Measurements from ENCODE around the gene POLD3. TPM values are rescaled to one million over a fixed set of nuclear protein-coding genes. Genes with fewer than 3 reads are reported as not detected.

POLD3 gene
- 11.0 TPM for total RNA-seq

GRCh38 chr11:74592441-74593362, at the start of gene POLD3:
Gene POLD3, plus strand, starts transcription at chr11:74592582. Its CDS starts 77 bp downstream, at chr11:74592659.
- Histone ChIP-seq H3K27ac (ENCODE audit: low read depth, low read length) (peak within 1 kb of the TSS; percentile 79), H3K9ac (ENCODE audit: low read depth in 1 of 3, low read length in 3 of 3) (peak within 1 kb of the TSS; percentile 86 to 91 (median 88)), H3K4me1 (ENCODE audit: control insufficient read depth in 3 of 3, insufficient read depth in 3 of 3, low read length in 3 of 3) (peaks cover 4 to 13% (median 6%) of the 10 kb centered on the region in 3 donors), H3K4me3 (ENCODE audit: low read length in 3 of 3) (peak within 1 kb of the TSS; percentile 68 to 94 (median 92)), H3K9me3 (ENCODE audit: control insufficient read depth in 3 of 3, low read length in 3 of 3) (no peaks in the 10 kb centered on the region), H3K36me3 (ENCODE audit: control insufficient read depth in 3 of 3, insufficient read depth in 3 of 3, low read length in 3 of 3) (peaks cover 3 to 8% (median 5%) of the 10 kb centered on the region in 3 donors), H3K27me3 (ENCODE audit: control insufficient read depth in 3 of 3, insufficient read depth in 3 of 3, low read length in 3 of 3) (no peaks in the 10 kb centered on the region)

DNA sequence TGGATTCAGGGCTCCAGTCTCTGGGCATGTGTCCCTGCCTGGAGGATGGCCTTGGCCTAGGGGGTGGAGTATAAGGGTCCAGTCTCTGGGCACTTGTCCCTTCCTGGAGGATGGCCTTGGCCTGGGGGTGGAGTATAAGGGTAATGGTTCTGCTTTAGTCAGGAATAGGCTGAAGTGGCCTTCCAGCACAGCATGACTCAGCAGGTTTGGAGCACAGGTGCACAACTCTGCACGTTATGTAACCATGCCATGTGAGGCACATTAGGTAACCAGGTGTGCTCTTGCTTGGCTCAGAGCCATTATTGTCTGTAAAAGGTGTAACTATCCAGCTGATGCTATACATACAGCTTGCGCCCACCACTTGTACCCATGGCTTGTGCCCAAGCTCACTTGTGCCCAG, 48.4 kb upstream of the POLD3 start:
- H3K9ac ChIP-seq (ENCODE audit: low read depth in 1 of 3, low read length in 3 of 3): no peak overlapping the region
- no peaks in the 10 kb centered on the region for H3K36me3 ChIP-seq (ENCODE audit: control insufficient read depth in 3 of 3, insufficient read depth in 3 of 3, low read length in 3 of 3)
- no peak overlapping the region for H3K27ac ChIP-seq (ENCODE audit: low read depth, low read length)
- H3K27me3 ChIP-seq (ENCODE audit: control insufficient read depth in 3 of 3, insufficient read depth in 3 of 3, low read length in 3 of 3): no peaks in the 10 kb centered on the region
- H3K4me3 ChIP-seq (ENCODE audit: low read length in 3 of 3): no peak overlapping the region
- H3K4me1 ChIP-seq (ENCODE audit: control insufficient read depth in 3 of 3, insufficient read depth in 3 of 3, low read length in 3 of 3): no peaks in the 10 kb centered on the region
- H3K9me3 ChIP-seq (ENCODE audit: control insufficient read depth in 3 of 3, low read length in 3 of 3): peaks cover 0 to 4% (median 3%) of the 10 kb centered on the region in 3 donors

DNA sequence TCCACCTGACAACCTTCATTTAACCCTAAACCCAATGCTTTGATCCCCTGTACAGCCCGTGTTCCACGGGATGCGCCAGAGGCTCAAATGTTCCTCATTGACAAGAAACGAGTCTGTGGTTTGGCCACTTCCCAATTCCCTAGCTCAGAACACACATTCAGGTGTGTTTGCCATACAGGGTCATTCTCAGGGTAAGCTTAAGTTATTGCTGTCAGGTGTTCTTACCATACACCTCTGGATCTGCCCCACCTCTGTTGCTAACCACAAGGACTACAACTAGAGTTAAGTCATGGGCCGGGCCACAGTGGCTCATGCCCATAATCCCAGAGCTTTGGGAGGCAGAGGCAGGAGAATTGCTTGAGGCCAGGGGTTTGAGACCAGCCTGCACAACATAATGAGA, 45.6 kb upstream of the POLD3 start:
- Histone ChIP-seq H3K9ac (ENCODE audit: low read depth in 1 of 3, low read length in 3 of 3) (no peak overlapping the region), H3K27me3 (ENCODE audit: control insufficient read depth in 3 of 3, insufficient read depth in 3 of 3, low read length in 3 of 3) (no peaks in the 10 kb centered on the region), H3K9me3 (ENCODE audit: control insufficient read depth in 3 of 3, low read length in 3 of 3) (peaks cover 0 to 4% (median 3%) of the 10 kb centered on the region in 3 donors), H3K27ac (ENCODE audit: low read depth, low read length) (no peak overlapping the region), H3K4me1 (ENCODE audit: control insufficient read depth in 3 of 3, insufficient read depth in 3 of 3, low read length in 3 of 3) (peaks cover 0 to 7% (median 2%) of the 10 kb centered on the region in 3 donors), H3K4me3 (ENCODE audit: low read length in 3 of 3) (no peak overlapping the region), H3K36me3 (ENCODE audit: control insufficient read depth in 3 of 3, insufficient read depth in 3 of 3, low read length in 3 of 3) (no peaks in the 10 kb centered on the region)

GRCh38 chr11:74550991-74551753, 41.2 kb upstream of the POLD3 start:
- peak overlapping the region in 2 of 3 donors; percentile 55 to 70 for H3K9ac ChIP-seq (ENCODE audit: low read depth in 1 of 3, low read length in 3 of 3)
- no peaks in the 10 kb centered on the region for H3K27me3 ChIP-seq (ENCODE audit: control insufficient read depth in 3 of 3, insufficient read depth in 3 of 3, low read length in 3 of 3)
- H3K27ac ChIP-seq (ENCODE audit: low read depth, low read length): no peak overlapping the region
- no peak overlapping the region for H3K4me3 ChIP-seq (ENCODE audit: low read length in 3 of 3)
- peaks cover 0 to 7% (median 2%) of the 10 kb centered on the region in 3 donors for H3K4me1 ChIP-seq (ENCODE audit: control insufficient read depth in 3 of 3, insufficient read depth in 3 of 3, low read length in 3 of 3)
- no peaks in the 10 kb centered on the region for H3K36me3 ChIP-seq (ENCODE audit: control insufficient read depth in 3 of 3, insufficient read depth in 3 of 3, low read length in 3 of 3)
- H3K9me3 ChIP-seq (ENCODE audit: control insufficient read depth in 3 of 3, low read length in 3 of 3): no peaks in the 10 kb centered on the region

- H3K9ac ChIP-seq (ENCODE audit: low read depth in 1 of 3, low read length in 3 of 3): no peak overlapping the region
- peaks cover 0 to 2% (median 0%) of the 10 kb centered on the region in 3 donors for H3K27me3 ChIP-seq (ENCODE audit: control insufficient read depth in 3 of 3, insufficient read depth in 3 of 3, low read length in 3 of 3)
- H3K9me3 ChIP-seq (ENCODE audit: control insufficient read depth in 3 of 3, low read length in 3 of 3): no peaks in the 10 kb centered on the region
- H3K4me3 ChIP-seq (ENCODE audit: low read length in 3 of 3): no peak overlapping the region
- H3K4me1 ChIP-seq (ENCODE audit: control insufficient read depth in 3 of 3, insufficient read depth in 3 of 3, low read length in 3 of 3): peaks cover 0 to 7% (median 2%) of the 10 kb centered on the region in 3 donors
- no peak overlapping the region for H3K27ac ChIP-seq (ENCODE audit: low read depth, low read length)
- no peaks in the 10 kb centered on the region for H3K36me3 ChIP-seq (ENCODE audit: control insufficient read depth in 3 of 3, insufficient read depth in 3 of 3, low read length in 3 of 3)
Observed at GRCh38 chr11:74551754-74552145, 40.6 kb upstream of the POLD3 start.

DNA sequence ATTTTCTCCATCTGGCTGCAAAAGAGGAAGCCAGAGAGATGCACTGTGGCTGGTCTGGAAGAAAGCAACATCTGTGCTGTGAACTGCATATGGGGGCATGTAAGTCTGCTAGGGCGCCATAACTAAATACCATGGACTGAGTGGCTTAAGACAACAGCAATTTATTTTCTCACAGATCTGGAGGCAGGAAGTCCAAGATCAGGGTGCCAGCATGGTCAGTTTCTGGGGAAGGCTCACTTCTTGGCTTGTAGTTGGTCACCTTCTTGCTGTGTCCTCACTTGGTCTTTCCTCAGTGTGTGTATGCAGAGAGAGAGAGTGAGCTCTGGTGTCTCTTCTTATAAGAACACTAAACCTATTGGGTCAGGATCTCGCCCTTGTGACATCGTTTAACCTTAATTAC, 34.9 kb upstream of the POLD3 start:
- Histone ChIP-seq H3K4me1 (ENCODE audit: control insufficient read depth in 3 of 3, insufficient read depth in 3 of 3, low read length in 3 of 3) (no peaks in the 10 kb centered on the region), H3K4me3 (ENCODE audit: low read length in 3 of 3) (no peak overlapping the region), H3K27ac (ENCODE audit: low read depth, low read length) (no peak overlapping the region)

DNA sequence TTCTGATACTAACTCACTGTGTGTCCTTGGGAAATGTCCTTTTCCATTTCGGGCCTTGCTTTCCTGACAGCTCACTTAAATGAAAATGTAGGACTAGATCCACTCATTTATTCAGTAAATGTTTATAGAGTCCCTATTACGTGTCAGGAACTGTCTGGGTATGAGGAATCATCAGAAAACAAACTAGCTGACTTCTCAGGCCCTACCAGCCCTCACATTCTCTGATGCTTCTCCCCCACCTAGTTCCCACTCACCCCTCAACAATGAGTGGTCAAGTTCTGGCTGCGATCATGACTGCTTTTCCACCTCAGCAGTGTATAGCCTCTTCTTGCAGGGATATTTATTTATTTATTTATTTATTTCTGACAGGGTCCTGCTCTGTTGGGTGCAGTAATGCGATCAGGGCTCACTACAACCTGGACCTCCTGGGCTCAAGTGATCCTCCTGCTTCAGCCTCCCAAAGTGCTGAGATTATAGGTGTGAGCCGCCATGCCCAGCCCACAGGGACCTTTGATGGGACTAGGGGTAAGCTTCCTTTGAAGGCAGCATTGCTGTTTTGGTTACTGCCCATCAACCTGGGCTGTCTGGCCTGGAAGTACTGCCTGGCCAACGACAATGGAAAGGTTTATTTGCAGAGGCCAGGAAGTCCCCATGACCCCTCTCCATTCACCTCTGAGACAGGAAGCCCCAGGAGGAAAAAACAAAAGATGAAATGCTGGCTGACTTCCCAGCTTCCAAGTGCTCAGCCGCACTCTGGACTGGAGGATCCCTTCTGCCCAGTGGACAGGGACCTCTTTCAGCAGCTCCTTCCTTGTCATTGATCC, 33.1 kb upstream of the POLD3 start:
- Histone ChIP-seq H3K36me3 (ENCODE audit: control insufficient read depth in 3 of 3, insufficient read depth in 3 of 3, low read length in 3 of 3) (no peaks in the 10 kb centered on the region), H3K9ac (ENCODE audit: low read depth in 1 of 3, low read length in 3 of 3) (no peak overlapping the region), H3K4me3 (ENCODE audit: low read length in 3 of 3) (no peak overlapping the region), H3K9me3 (ENCODE audit: control insufficient read depth in 3 of 3, low read length in 3 of 3) (peaks cover 0 to 4% (median 0%) of the 10 kb centered on the region in 3 donors), H3K27ac (ENCODE audit: low read depth, low read length) (no peak overlapping the region), H3K27me3 (ENCODE audit: control insufficient read depth in 3 of 3, insufficient read depth in 3 of 3, low read length in 3 of 3) (peaks cover 0 to 4% (median 0%) of the 10 kb centered on the region in 3 donors), H3K4me1 (ENCODE audit: control insufficient read depth in 3 of 3, insufficient read depth in 3 of 3, low read length in 3 of 3) (no peaks in the 10 kb centered on the region)

More for the DNA sequence above, 34.9 kb upstream of the POLD3 start:
- no peak overlapping the region for H3K9ac ChIP-seq (ENCODE audit: low read depth in 1 of 3, low read length in 3 of 3)
- no peaks in the 10 kb centered on the region for H3K36me3 ChIP-seq (ENCODE audit: control insufficient read depth in 3 of 3, insufficient read depth in 3 of 3, low read length in 3 of 3)
- H3K27me3 ChIP-seq (ENCODE audit: control insufficient read depth in 3 of 3, insufficient read depth in 3 of 3, low read length in 3 of 3): peaks cover 0 to 4% (median 0%) of the 10 kb centered on the region in 3 donors
- peaks cover 0 to 4% (median 0%) of the 10 kb centered on the region in 3 donors for H3K9me3 ChIP-seq (ENCODE audit: control insufficient read depth in 3 of 3, low read length in 3 of 3)

- Histone ChIP-seq H3K9me3 (ENCODE audit: control insufficient read depth in 3 of 3, low read length in 3 of 3) (peaks cover 0 to 4% (median 0%) of the 10 kb centered on the region in 3 donors), H3K9ac (ENCODE audit: low read depth in 1 of 3, low read length in 3 of 3) (no peak overlapping the region)
Observed at GRCh38 chr11:74559934-74560309, 32.5 kb upstream of the POLD3 start.

GRCh38 chr11:74566146-74566960, 26.0 kb upstream of the POLD3 start:
- no peaks in the 10 kb centered on the region for H3K4me1 ChIP-seq (ENCODE audit: control insufficient read depth in 3 of 3, insufficient read depth in 3 of 3, low read length in 3 of 3)
- H3K27ac ChIP-seq (ENCODE audit: low read depth, low read length): no peak overlapping the region
- no peak overlapping the region for H3K9ac ChIP-seq (ENCODE audit: low read depth in 1 of 3, low read length in 3 of 3)
- H3K4me3 ChIP-seq (ENCODE audit: low read length in 3 of 3): no peak overlapping the region
- H3K36me3 ChIP-seq (ENCODE audit: control insufficient read depth in 3 of 3, insufficient read depth in 3 of 3, low read length in 3 of 3): no peaks in the 10 kb centered on the region
- H3K27me3 ChIP-seq (ENCODE audit: control insufficient read depth in 3 of 3, insufficient read depth in 3 of 3, low read length in 3 of 3): no peaks in the 10 kb centered on the region
- H3K9me3 ChIP-seq (ENCODE audit: control insufficient read depth in 3 of 3, low read length in 3 of 3): no peaks in the 10 kb centered on the region

More at GRCh38 chr11:74559934-74560309, 32.5 kb upstream of the POLD3 start:
- Histone ChIP-seq H3K4me1 (ENCODE audit: control insufficient read depth in 3 of 3, insufficient read depth in 3 of 3, low read length in 3 of 3) (no peaks in the 10 kb centered on the region), H3K27me3 (ENCODE audit: control insufficient read depth in 3 of 3, insufficient read depth in 3 of 3, low read length in 3 of 3) (peaks cover 0 to 4% (median 0%) of the 10 kb centered on the region in 3 donors), H3K36me3 (ENCODE audit: control insufficient read depth in 3 of 3, insufficient read depth in 3 of 3, low read length in 3 of 3) (no peaks in the 10 kb centered on the region), H3K27ac (ENCODE audit: low read depth, low read length) (no peak overlapping the region), H3K4me3 (ENCODE audit: low read length in 3 of 3) (no peak overlapping the region)

All from skeletal muscle tissue (tissue), 4 donors.